HG02588 (cell line): ENCODE results near the gene ABCG1.

Experiments
- ATAC-seq: cut with Tn5 transposase; IDR thresholded peaks from one replicate; pipeline ENCODE4 v1.9.1; 2021; ENCODE audit warnings: mild to moderate bottlenecking, moderate library complexity; ENCODE audit not compliant: unreplicated experiment

Gene ABCG1

GRCh38 chr21:42214081-42214750, 4.7 kb upstream of the ABCG1 start:
- ATAC-seq = no peak

- no peak for ATAC-seq
These were observed 4.0 kb upstream of the ABCG1 start for GRCh38 chr21:42214921-42215320.

GRCh38 chr21:42215942-42216725, 2.8 kb upstream of the ABCG1 start:
- no peak for ATAC-seq

GRCh38 chr21:42216726-42217572, 2.0 kb upstream of the ABCG1 start:
- ATAC-seq = no peak

GRCh38 chr21:42219606-42220137, 732 bp downstream of the ABCG1 start:
- no peak for ATAC-seq

- no peak for ATAC-seq
These were observed 1.3 kb downstream of the ABCG1 start for GRCh38 chr21:42220138-42220701.

- ATAC-seq = no peak
These were observed 2.8 kb downstream of the ABCG1 start for GRCh38 chr21:42221581-42222345.

- ATAC-seq = no peak
These were observed 3.4 kb downstream of the ABCG1 start for GRCh38 chr21:42222386-42222785.

- ATAC-seq = no peak
These were observed 4.0 kb downstream of the ABCG1 start for GRCh38 chr21:42222821-42223390.

- ATAC-seq = no peak
These were observed 5.1 kb downstream of the ABCG1 start for GRCh38 chr21:42223826-42224575.

- ATAC-seq = no peak
These were observed 6.1 kb downstream of the ABCG1 start for GRCh38 chr21:42225042-42225441.

- no peak for ATAC-seq
These were observed 6.7 kb downstream of the ABCG1 start for GRCh38 chr21:42225571-42226155.

- ATAC-seq = no peak
These were observed 7.7 kb downstream of the ABCG1 start for GRCh38 chr21:42226626-42227025.

GRCh38 chr21:42227909-42228708, 9.2 kb downstream of the ABCG1 start:
- ATAC-seq = peak; percentile 87

GRCh38 chr21:42228709-42229220, 9.8 kb downstream of the ABCG1 start:
- ATAC-seq = no peak

- no peak for ATAC-seq
These were observed 10.7 kb downstream of the ABCG1 start for GRCh38 chr21:42229676-42230075.

GRCh38 chr21:42230178-42230577, 11.2 kb downstream of the ABCG1 start:
- ATAC-seq = no peak

GRCh38 chr21:42230636-42231035, 11.7 kb downstream of the ABCG1 start:
- ATAC-seq = no peak
